22Rv1 (cell line): ENCODE results near the gene ANKS6.

Experiments
- ZFX ChIP-seq: fragments of 450-650 bp; IDR thresholded peaks from 2 replicates; pipeline ENCODE4 v1.6.1; 2017; ENCODE audit warnings: antibody characterized with exemption, borderline replicate concordance
- TF ChIP-seq, protein P1 (sequence below): fragments of 450-650 bp; IDR thresholded peaks from 2 replicates; pipeline ENCODE4 v1.5.1; 2017; ENCODE audit warnings: mild to moderate bottlenecking

- TF ChIP-seq, protein P1, sequence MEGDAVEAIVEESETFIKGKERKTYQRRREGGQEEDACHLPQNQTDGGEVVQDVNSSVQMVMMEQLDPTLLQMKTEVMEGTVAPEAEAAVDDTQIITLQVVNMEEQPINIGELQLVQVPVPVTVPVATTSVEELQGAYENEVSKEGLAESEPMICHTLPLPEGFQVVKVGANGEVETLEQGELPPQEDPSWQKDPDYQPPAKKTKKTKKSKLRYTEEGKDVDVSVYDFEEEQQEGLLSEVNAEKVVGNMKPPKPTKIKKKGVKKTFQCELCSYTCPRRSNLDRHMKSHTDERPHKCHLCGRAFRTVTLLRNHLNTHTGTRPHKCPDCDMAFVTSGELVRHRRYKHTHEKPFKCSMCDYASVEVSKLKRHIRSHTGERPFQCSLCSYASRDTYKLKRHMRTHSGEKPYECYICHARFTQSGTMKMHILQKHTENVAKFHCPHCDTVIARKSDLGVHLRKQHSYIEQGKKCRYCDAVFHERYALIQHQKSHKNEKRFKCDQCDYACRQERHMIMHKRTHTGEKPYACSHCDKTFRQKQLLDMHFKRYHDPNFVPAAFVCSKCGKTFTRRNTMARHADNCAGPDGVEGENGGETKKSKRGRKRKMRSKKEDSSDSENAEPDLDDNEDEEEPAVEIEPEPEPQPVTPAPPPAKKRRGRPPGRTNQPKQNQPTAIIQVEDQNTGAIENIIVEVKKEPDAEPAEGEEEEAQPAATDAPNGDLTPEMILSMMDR, result no peak
- TF ChIP-seq ZFX, result no peak
These were observed 93.4 kb downstream of the ANKS6 start for GRCh38 chr9:98702835-98703380.
